Neural crest cell (in vitro differentiated cells): ENCODE data around the gene CNN2. TPM values are rescaled to one million over a fixed set of nuclear protein-coding genes. Genes with fewer than 3 reads are reported as not detected.

ENCODE experiments used
- DNase-seq: peaks from one replicate; pipeline ENCODE4 v3.0.0; 2021; ENCODE audit warnings: low read depth, mixed read lengths, low spot score
- H3K27ac Mint-ChIP-seq: one replicate; pipeline ENCODE4 v1.8.0; 2021; ENCODE audit warnings: mild to moderate bottlenecking, mixed read lengths; ENCODE audit not compliant: unreplicated experiment
- H3K27me3 Mint-ChIP-seq: 2 replicates; pipeline ENCODE4 v1.8.0; 2021; ENCODE audit warnings: low read depth, mild to moderate bottlenecking, mixed read lengths
- H3K36me3 Mint-ChIP-seq: 2 replicates; pipeline ENCODE4 v1.8.0; 2021; ENCODE audit warnings: low read depth, mild to moderate bottlenecking, mixed read lengths
- H3K4me1 Mint-ChIP-seq: 2 replicates; pipeline ENCODE4 v1.8.0; 2021; ENCODE audit warnings: mixed read lengths
- H3K4me3 Mint-ChIP-seq: one replicate; pipeline ENCODE4 v1.8.0; 2021; ENCODE audit warnings: mild to moderate bottlenecking, mixed read lengths
- H3K9me3 Mint-ChIP-seq: 2 replicates; pipeline ENCODE4 v1.8.0; 2021; ENCODE audit warnings: mixed read lengths
- CTCF ChIP-seq: fragments of 200-600 bp; sonication (generic); conservative IDR thresholded peaks from 2 replicates; pipeline ENCODE4 v1.5.0; 2021; ENCODE audit warnings: antibody characterized with exemption, mild to moderate bottlenecking
- total RNA-seq: library from RNA; stranded (reverse); gene quantifications from 2 replicates; pipeline ENCODE4 v1.2.1, GENCODE V29; 2021

The CNN2 gene
- total RNA-seq, 1 donor from 2014 or later: 140 TPM

GRCh38 chr19:990119-990571, 36.3 kb upstream of the CNN2 start:
- TF ChIP-seq CTCF: no peak
- Mint-ChIP-seq H3K4me3 (no peak overlapping the region), H3K9me3 (no peaks in the 10 kb centered on the region), H3K36me3 (peaks cover 2% of the 10 kb centered on the region), H3K27me3 (peaks cover 4% of the 10 kb centered on the region), H3K27ac (no peak overlapping the region), H3K4me1 (peaks cover 5% of the 10 kb centered on the region)
- DNase-seq: no peak

GRCh38 chr19:990746-991145, 35.7 kb upstream of the CNN2 start:
- Mint-ChIP-seq H3K27me3 (peaks cover 10% of the 10 kb centered on the region), H3K36me3 (peaks cover 2% of the 10 kb centered on the region), H3K27ac (no peak overlapping the region), H3K9me3 (no peaks in the 10 kb centered on the region), H3K4me3 (no peak overlapping the region), H3K4me1 (peaks cover under 1% of the 10 kb centered on the region)
- TF ChIP-seq CTCF: no peak
- DNase-seq: no peak

GRCh38 chr19:991174-991931, 35.1 kb upstream of the CNN2 start:
- H3K36me3 Mint-ChIP-seq: peaks cover 2% of the 10 kb centered on the region
- no peak for DNase-seq
- H3K27me3 Mint-ChIP-seq: peaks cover 16% of the 10 kb centered on the region
- TF ChIP-seq CTCF: no peak
- no peak overlapping the region for H3K4me3 Mint-ChIP-seq
- no peak overlapping the region for H3K27ac Mint-ChIP-seq
- H3K4me1 Mint-ChIP-seq: no peaks in the 10 kb centered on the region
- no peaks in the 10 kb centered on the region for H3K9me3 Mint-ChIP-seq

GRCh38 chr19:991932-992669, 34.3 kb upstream of the CNN2 start:
- H3K9me3 Mint-ChIP-seq: no peaks in the 10 kb centered on the region
- DNase-seq: no peak
- peaks cover 22% of the 10 kb centered on the region for H3K27me3 Mint-ChIP-seq
- no peaks in the 10 kb centered on the region for H3K4me1 Mint-ChIP-seq
- H3K27ac Mint-ChIP-seq: no peak overlapping the region
- no peak overlapping the region for H3K4me3 Mint-ChIP-seq
- H3K36me3 Mint-ChIP-seq: peaks cover 2% of the 10 kb centered on the region
- no peak for TF ChIP-seq CTCF

- DNase-seq: no peak
- H3K4me1 Mint-ChIP-seq: no peaks in the 10 kb centered on the region
- H3K9me3 Mint-ChIP-seq: no peaks in the 10 kb centered on the region
- peaks cover 27% of the 10 kb centered on the region for H3K27me3 Mint-ChIP-seq
- no peak overlapping the region for H3K4me3 Mint-ChIP-seq
- no peak for TF ChIP-seq CTCF
- peaks cover 2% of the 10 kb centered on the region for H3K36me3 Mint-ChIP-seq
- no peak overlapping the region for H3K27ac Mint-ChIP-seq
Measured at GRCh38 chr19:992670-993055, 33.7 kb upstream of the CNN2 start.
